Ovary (tissue), 3 donors: Measurements from ENCODE around the gene TTC4.

ENCODE experiments used
- CTCF ChIP-seq, 3 donors: fragments of 450-650 bp in 2 of 3; fragments of 200-600 bp in 1 of 3; IDR thresholded peaks; one replicate each; pipeline versions ENCODE4 v1.5.1 to v1.8.0; 2016 to 2022; ENCODE audit warnings: antibody characterized with exemption in 3 of 3, mild to moderate bottlenecking in 1 of 3
- EP300 ChIP-seq: sonication (generic); formaldehyde crosslinking; IDR thresholded peaks from one replicate; pipeline ENCODE4 v1.6.1; 2017; ENCODE audit warnings: antibody characterized with exemption
- POLR2A ChIP-seq: fragments of 450-650 bp; IDR thresholded peaks from one replicate; pipeline ENCODE4 v1.6.1; 2017; ENCODE audit warnings: antibody characterized with exemption, mild to moderate bottlenecking, moderate library complexity
- donor health status: DM: no; HTN: no; CAD: no.

DNA sequence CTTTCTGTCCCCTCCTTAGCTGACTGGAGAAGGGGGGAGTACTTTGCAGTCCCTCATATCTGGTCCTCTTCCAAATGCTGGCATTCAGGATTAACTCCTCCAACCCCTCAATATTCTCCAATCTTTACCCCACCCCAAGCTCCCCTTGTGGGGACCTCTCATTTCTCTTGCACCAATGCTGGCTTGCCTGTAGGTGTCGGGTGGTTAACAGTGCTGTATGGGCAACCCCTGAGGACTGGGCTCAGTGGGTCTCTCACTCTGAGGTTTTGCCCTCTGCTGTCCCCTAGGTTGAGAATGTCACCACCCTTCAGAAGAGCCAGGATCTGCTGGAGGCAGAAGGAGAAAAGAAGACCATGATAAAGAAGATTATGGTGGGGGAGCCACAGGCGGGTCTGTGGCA lies 47.1 kb upstream of the TTC4 start:
- no peak for TF ChIP-seq POLR2A
- TF ChIP-seq CTCF (IDR thresholded peaks at IDR 0.05), result no peak
- no peak for TF ChIP-seq EP300
